GM23338 (cell line): ENCODE data around the gene AFM. TPM values are rescaled to one million over a fixed set of nuclear protein-coding genes. Genes with fewer than 3 reads are reported as not detected.

Source experiments
- ATAC-seq: fragments of 200-7000 bp; cut with Tn5 transposase; 3 replicates; pipeline ENCODE4 v1.9.1; 2020
- DNase-seq: peaks from one replicate; pipeline ENCODE4 v3.0.0-alpha.2; 2015; ENCODE audit warnings: low spot score
- H2AFZ ChIP-seq: fragments of 200-600 bp; sonication (generic); 2 replicates; pipeline ENCODE4 v1.8.0; 2016; ENCODE audit warnings: antibody characterized with exemption, mild to moderate bottlenecking, moderate library complexity
- H3F3A ChIP-seq: fragments of 200-600 bp; sonication (generic); replicated peaks from 2 replicates; pipeline ENCODE4 v1.8.0; 2017; ENCODE audit warnings: antibody characterized with exemption, mixed run types, low read depth
- H3K27ac ChIP-seq: fragments of 200-600 bp; sonication (generic); 2 replicates; pipeline ENCODE4 v1.6.1; 2016; ENCODE audit warnings: low read depth
- H3K27me3 ChIP-seq: fragments of 200-600 bp; sonication (generic); 2 replicates; pipeline ENCODE4 v1.8.0; 2016; ENCODE audit warnings: mild to moderate bottlenecking, mixed run types, moderate library complexity; ENCODE audit not compliant: insufficient read depth
- H3K36me3 ChIP-seq: fragments of 200-600 bp; sonication (generic); 2 replicates; pipeline ENCODE4 v1.8.0; 2016; ENCODE audit warnings: mild to moderate bottlenecking; ENCODE audit not compliant: insufficient read depth
- H3K4me1 ChIP-seq: fragments of 200-600 bp; sonication (generic); 2 replicates; pipeline ENCODE4 v1.8.0; 2016; ENCODE audit warnings: mild to moderate bottlenecking, moderate library complexity; ENCODE audit not compliant: insufficient read depth
- H3K4me2 ChIP-seq: fragments of 200-600 bp; sonication (generic); 2 replicates; pipeline ENCODE4 v1.7.1; 2017; ENCODE audit warnings: mixed run types
- H3K4me3 ChIP-seq: fragments of 200-600 bp; sonication (generic); 2 replicates; pipeline ENCODE4 v1.6.1; 2016; ENCODE audit warnings: mixed run types
- H3K79me2 ChIP-seq: fragments of 200-600 bp; sonication (generic); replicated peaks from 2 replicates; pipeline ENCODE4 v1.8.0; 2017; ENCODE audit warnings: mild to moderate bottlenecking; ENCODE audit not compliant: insufficient read depth
- H3K9me2 ChIP-seq: fragments of 200-600 bp; sonication (generic); 2 replicates; pipeline ENCODE4 v1.8.0; 2017; ENCODE audit not compliant: insufficient read depth
- H4K20me1 ChIP-seq: fragments of 200-600 bp; sonication (generic); replicated peaks from 2 replicates; pipeline ENCODE4 v1.8.0; 2017; ENCODE audit warnings: mild to moderate bottlenecking; ENCODE audit not compliant: insufficient read depth
- H3K27ac Mint-ChIP-seq: 2 replicates; pipeline ENCODE4 v1.8.0; 2020; ENCODE audit warnings: inconsistent platforms, mild to moderate bottlenecking, moderate library complexity, mixed read lengths
- H3K27me3 Mint-ChIP-seq: 3 replicates; pipeline ENCODE4 v1.8.0; 2022; ENCODE audit warnings: low read depth, mild to moderate bottlenecking, moderate library complexity, mixed read lengths, inconsistent platforms; ENCODE audit not compliant: insufficient read depth, poor library complexity
- H3K36me3 Mint-ChIP-seq: 3 replicates; pipeline ENCODE4 v1.8.0; 2021; ENCODE audit warnings: low read depth, mild to moderate bottlenecking, inconsistent platforms, moderate library complexity, mixed read lengths
- H3K4me1 Mint-ChIP-seq: 3 replicates; pipeline ENCODE4 v1.8.0; 2020; ENCODE audit warnings: mild to moderate bottlenecking, inconsistent platforms, mixed read lengths
- H3K4me3 Mint-ChIP-seq: 3 replicates; pipeline ENCODE4 v1.8.0; 2021; ENCODE audit warnings: moderate library complexity, mild to moderate bottlenecking, inconsistent platforms, mixed read lengths
- H3K9me3 Mint-ChIP-seq: 3 replicates; pipeline ENCODE4 v1.8.0; 2020; ENCODE audit warnings: moderate library complexity, mild to moderate bottlenecking, inconsistent platforms, mixed read lengths
- CREB1 ChIP-seq: fragments of 250-450 bp; sonication (Bioruptor Pico); IDR thresholded peaks from 2 replicates; pipeline ENCODE4 v1.5.0; 2020; ENCODE audit warnings: low read depth, mild to moderate bottlenecking, moderate library complexity
- EZH2 ChIP-seq: fragments of 200-600 bp; sonication (generic); IDR thresholded peaks from one replicate; pipeline ENCODE4 v1.8.0; 2017; ENCODE audit warnings: antibody characterized with exemption, mild to moderate bottlenecking, low read depth; ENCODE audit not compliant: unreplicated experiment
- EZH2phosphoT487 ChIP-seq: fragments of 200-600 bp; sonication (generic); IDR thresholded peaks from one replicate; pipeline ENCODE4 v1.8.1; 2018; ENCODE audit warnings: antibody characterized with exemption; ENCODE audit not compliant: unreplicated experiment
- NANOG ChIP-seq: IDR thresholded peaks from 2 replicates; pipeline ENCODE4 v1.6.1; 2016; ENCODE audit warnings: antibody characterized with exemption, borderline replicate concordance
- POLR2AphosphoS5 ChIP-seq: IDR thresholded peaks from 2 replicates; pipeline ENCODE4 v1.6.1; 2016; ENCODE audit warnings: antibody characterized with exemption, low read depth
- REST ChIP-seq: IDR thresholded peaks from one replicate; pipeline ENCODE4 v1.6.1; 2018; ENCODE audit warnings: antibody characterized with exemption; ENCODE audit not compliant: unreplicated experiment
- STAT1 ChIP-seq: IDR thresholded peaks from one replicate; pipeline ENCODE4 v1.6.1; 2016; ENCODE audit warnings: antibody characterized with exemption; ENCODE audit not compliant: unreplicated experiment
- ZNF114 ChIP-seq: fragments of 250-450 bp; sonication (Bioruptor Pico); IDR thresholded peaks from 2 replicates; pipeline ENCODE4 v1.5.0; 2020; ENCODE audit warnings: mild to moderate bottlenecking, moderate library complexity
- polyA plus RNA-seq: library from polyadenylated mRNA; unstranded; fragments of >200 nt; fragmentation: Nextera tagmentation; extraction: Ambion mirVana; gene quantifications from 2 replicates; pipeline ENCODE4 v1.2.1, GENCODE V29; 2016
- total RNA-seq: library from RNA; depleted of rRNA; stranded (reverse); fragments of >200 nt; shearing (Covaris generic); gene quantifications from 2 replicates; pipeline ENCODE4 v1.2.3, GENCODE V29; 2014
- TF ChIP-seq, protein P1 (sequence below), 2 experiments: fragments of 200-600 bp in 1 of 2; sonication (generic) in 1 of 2; conservative IDR thresholded peaks; 2 replicates each; pipeline versions ENCODE4 v1.5.1 to v1.6.1; 2016 to 2017; ENCODE audit warnings: antibody characterized with exemption in 2 of 2, low read depth in 2 of 2, mild to moderate bottlenecking in 2 of 2, moderate library complexity in 1 of 2
- TF ChIP-seq, protein P2 (sequence below): IDR thresholded peaks from 2 replicates; pipeline ENCODE4 v1.6.1; 2016; ENCODE audit warnings: antibody characterized with exemption

AFM gene
- total and polyA plus RNA-seq, 2 experiments from 2014 or later, result not detected

- Mint-ChIP-seq H3K4me3 (no peak overlapping the region), H3K36me3 (peaks cover 16% of the 10 kb centered on the region), H3K27ac (no peak overlapping the region), H3K27me3 (peaks cover 9% of the 10 kb centered on the region), H3K9me3 (peaks cover 3% of the 10 kb centered on the region; the same call in 2 of the 3 replicates), H3K4me1 (peaks cover 41% of the 10 kb centered on the region)
- ATAC-seq (no peak), DNase-seq (no peak)
- H3K27me3 ChIP-seq, result no peaks in the 10 kb centered on the region
- H3K4me1 ChIP-seq, result peaks cover 43% of the 10 kb centered on the region
- no peak overlapping the region for H3K4me2 ChIP-seq
- H2AFZ ChIP-seq, result no peak overlapping the region
- no peaks in the 10 kb centered on the region for H4K20me1 ChIP-seq
- H3K79me2 ChIP-seq, result no peaks in the 10 kb centered on the region
- no peak overlapping the region for H3K4me3 ChIP-seq
- TF ChIP-seq NANOG (no peak), CREB1 (CRISPR knock-in tag) (no peak), ZNF114 (CRISPR knock-in tag) (no peak), POLR2AphosphoS5 (no peak), STAT1 (no peak), EZH2phosphoT487 (no peak), EZH2 (no peak), REST (no peak)
- TF ChIP-seq, protein P1, sequence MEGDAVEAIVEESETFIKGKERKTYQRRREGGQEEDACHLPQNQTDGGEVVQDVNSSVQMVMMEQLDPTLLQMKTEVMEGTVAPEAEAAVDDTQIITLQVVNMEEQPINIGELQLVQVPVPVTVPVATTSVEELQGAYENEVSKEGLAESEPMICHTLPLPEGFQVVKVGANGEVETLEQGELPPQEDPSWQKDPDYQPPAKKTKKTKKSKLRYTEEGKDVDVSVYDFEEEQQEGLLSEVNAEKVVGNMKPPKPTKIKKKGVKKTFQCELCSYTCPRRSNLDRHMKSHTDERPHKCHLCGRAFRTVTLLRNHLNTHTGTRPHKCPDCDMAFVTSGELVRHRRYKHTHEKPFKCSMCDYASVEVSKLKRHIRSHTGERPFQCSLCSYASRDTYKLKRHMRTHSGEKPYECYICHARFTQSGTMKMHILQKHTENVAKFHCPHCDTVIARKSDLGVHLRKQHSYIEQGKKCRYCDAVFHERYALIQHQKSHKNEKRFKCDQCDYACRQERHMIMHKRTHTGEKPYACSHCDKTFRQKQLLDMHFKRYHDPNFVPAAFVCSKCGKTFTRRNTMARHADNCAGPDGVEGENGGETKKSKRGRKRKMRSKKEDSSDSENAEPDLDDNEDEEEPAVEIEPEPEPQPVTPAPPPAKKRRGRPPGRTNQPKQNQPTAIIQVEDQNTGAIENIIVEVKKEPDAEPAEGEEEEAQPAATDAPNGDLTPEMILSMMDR (conservative IDR thresholded peaks at IDR 0.05; ENCODE audit: low read depth in 2 of 2), result no peak
- TF ChIP-seq, protein P2, sequence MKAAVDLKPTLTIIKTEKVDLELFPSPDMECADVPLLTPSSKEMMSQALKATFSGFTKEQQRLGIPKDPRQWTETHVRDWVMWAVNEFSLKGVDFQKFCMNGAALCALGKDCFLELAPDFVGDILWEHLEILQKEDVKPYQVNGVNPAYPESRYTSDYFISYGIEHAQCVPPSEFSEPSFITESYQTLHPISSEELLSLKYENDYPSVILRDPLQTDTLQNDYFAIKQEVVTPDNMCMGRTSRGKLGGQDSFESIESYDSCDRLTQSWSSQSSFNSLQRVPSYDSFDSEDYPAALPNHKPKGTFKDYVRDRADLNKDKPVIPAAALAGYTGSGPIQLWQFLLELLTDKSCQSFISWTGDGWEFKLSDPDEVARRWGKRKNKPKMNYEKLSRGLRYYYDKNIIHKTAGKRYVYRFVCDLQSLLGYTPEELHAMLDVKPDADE, result no peak
- H3K27ac ChIP-seq, result no peak overlapping the region
- H3F3A ChIP-seq, result no peaks in the 10 kb centered on the region
- H3K36me3 ChIP-seq, result no peaks in the 10 kb centered on the region
- peaks cover 3% of the 10 kb centered on the region; the same call in 1 of the 2 replicates for H3K9me2 ChIP-seq
Measured at GRCh38 chr4:73454920-73455319, 26.6 kb upstream of the AFM start.
